HG03135 (cell line): ENCODE results near the gene LRPAP1.

ENCODE experiments used
- ATAC-seq: cut with Tn5 transposase; IDR thresholded peaks from one replicate; pipeline ENCODE4 v1.9.1; 2021; ENCODE audit warnings: mild to moderate bottlenecking, moderate library complexity; ENCODE audit not compliant: unreplicated experiment

LRPAP1 gene

DNA sequence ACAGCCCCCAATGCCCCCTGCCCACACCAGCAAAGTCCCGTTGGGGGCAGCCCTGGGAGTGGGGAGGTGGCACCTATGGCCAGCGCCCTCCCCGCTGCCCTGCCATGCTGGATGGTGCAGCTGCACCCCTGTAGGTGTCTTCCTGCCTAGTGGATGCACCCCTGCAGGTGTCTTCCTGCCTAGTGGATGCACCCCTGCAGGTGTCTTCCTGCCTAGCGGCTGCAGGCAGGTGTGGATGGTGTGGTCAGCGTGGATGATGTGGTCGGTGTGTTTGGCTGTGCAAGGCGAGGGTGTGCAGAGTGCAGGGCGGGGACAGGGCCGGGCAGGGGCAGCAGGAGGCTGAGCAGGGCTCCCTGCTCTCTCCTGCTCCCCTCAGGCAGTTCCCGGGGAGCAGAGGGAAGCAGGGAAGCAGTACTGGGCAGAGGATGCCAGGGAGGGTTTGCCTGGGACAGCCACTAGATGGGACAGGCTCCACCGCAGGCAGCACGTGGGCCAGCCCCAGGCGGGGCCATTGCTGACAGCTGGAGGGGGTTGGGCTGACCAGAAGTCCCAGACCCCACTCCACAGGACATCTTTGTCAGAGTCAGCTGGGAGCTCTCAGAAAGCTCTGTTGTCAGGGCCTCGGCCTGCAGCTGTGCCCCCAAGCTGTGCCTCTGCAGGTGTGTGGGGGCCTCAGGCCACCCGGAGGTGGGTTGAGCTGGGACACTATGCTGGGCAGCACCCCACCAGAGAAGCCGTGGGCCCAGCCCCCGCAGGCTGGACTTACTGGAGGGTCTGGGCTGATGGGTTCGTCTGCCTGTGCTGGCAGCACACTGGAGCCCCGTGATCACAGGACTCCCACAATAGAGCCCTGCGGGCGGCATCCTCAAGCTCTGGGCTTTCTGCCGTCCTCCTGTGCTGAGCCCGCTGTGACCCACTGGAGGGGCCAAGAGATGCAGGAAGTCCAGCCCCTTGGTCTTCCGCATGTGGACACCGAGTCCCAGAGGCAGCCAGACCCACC lies 45.4 kb downstream of the LRPAP1 start:
- no peak for ATAC-seq

DNA sequence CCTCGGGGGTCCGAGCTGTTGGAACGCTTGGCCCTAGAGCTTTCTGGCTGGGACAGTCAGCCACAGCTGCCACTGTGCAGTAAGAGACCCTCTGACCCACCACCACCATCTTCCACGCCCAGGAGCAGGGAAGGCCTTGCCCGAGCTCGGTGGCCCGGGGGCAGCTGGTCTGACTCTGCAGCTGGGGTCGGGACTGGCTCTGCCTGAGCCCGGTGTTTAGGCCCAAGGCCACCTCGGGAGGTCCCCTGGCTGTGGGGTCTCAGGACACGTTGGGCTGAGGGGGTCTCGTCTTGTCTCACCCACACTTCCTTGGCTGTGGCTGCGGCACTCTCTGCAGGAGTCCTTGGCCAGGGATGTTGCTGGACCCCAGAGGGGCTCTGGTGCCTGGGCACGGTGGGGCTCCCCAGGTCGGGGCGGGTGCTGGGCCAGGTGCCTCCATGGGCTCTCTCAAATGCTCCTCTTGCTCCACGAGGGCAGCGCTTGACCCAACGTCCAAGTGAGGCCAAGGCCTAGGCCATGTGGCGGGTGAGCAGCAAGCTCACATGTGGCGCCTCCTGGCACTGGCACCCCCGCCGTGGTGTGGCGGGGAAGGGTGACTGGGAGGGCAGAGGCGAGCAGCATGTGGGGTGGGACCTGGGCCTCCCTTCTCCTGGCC lies 46.2 kb downstream of the LRPAP1 start:
- no peak for ATAC-seq

DNA sequence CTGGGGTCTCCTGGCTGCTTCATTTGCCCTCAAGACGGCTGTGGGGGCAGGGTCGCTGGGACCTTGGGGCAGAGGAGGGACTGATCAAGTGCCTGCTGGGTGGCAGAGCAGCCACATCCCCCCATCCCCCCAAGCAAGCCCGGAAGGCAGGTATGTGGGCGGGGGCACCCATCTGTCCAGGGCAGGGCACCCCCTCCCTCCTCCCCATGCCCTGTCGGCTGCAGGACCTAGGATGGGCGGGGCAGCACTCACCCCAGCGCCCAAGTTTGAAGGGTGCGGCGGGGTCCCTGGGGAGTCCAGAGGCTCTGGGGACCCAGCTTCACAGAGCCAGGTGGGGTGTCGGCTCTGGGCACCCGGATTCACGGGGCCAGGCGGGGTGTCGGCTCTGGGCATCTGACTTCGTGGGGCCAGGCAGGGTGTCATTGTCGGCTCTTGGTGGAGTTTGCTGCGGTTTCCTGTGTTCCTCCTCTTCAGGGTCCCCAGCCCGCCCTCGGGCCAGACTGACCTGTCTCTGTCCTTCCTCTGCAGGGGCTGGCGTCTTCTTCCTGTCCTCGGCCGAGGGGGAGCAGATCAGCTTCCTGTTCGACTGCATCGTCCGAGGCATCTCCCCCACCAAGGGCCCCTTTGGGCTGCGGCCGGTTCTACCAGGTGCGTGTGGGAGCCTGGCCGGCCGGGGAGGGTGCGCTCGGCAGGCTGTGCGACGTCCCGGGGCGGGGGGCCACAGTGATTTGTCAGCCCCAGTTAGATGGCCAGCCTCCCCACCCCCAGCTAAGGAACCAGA lies 47.0 kb downstream of the LRPAP1 start:
- ATAC-seq = no peak

DNA sequence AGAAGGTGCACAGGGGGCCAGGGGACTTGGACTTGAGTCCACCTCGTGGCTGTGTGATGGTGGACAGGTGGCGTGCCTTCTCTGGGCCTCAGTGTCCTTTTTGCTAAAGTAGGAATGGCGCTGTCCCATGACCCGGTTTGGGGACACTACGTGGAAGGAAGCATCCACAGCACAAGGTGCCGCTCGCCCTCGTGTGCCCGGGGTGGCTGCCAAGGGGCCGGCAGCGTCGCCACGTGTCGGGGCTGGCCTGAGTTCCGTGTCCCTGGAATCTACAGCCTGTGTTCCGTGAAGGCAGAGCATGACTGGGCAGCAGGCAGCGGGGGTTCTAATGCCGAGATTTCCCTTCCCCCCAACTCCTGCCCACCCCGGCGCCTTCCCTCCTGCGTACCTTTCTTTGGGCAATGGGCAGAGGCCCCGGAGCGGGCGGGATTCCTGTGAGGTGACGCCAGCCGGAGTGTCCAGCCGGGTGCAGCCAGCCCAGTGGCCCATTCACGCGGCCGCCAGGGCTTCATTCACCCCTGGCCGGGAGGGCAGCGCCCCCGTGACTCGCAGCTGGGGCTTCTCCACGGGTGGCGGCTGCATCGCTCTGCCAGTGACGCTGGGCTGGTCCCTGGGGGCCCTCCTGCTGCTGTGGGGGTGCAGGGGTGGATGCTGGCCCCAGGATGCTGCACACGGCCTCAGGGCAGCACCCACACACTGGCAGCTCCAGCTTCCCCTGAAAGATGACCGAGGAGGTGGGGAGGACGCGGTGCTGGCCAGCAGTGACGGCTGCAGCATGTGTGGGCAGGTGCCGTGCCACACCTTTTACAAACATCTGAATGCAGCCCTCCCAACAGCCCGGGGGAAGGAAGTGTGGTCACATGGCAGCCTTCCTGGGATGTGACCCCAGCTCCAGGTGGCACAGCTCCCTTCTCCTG lies 47.9 kb downstream of the LRPAP1 start:
- ATAC-seq = no peak

DNA sequence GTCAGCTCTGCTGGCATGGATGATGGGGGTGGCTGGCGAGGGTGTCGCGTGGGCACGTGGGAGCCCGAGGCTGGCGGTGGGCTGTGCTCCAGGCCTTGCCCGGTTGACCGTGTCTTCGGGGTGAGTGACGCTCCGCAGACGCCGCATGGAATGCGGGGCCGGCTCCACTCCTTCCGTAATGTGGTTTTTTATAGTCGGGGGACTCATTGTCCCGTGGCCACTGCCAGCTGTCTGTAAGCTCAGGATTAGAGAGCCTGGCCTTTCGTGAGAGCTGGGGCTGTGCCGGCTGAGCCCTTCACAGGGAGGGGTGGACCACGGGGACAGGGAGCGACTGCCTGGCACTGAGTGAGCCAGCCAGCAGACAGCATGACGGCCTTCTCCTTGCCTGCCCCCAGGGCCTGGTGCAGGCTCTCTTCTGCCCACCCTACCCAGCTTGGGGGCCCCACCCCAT lies 48.7 kb downstream of the LRPAP1 start:
- ATAC-seq = no peak

DNA sequence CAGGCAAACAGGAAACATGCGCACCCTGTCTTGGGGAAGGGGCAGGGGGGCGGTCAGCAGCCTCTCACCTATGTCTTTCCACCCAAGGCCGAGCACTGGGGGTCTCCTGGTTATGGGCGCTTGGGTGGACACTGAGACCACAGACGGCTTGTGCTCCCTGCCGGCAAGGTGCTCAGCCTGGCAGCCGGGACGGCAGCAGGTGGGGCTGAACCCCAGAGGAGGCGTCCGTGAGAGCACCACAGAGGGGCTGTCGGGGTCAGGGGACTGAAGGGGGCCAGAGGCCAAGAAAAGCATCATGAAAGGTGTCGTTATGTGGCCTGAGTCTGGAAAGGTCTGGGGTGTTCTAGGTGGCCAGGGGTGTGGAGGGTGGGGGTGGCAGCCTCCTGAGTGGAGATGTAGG lies 49.5 kb downstream of the LRPAP1 start:
- ATAC-seq = no peak

DNA sequence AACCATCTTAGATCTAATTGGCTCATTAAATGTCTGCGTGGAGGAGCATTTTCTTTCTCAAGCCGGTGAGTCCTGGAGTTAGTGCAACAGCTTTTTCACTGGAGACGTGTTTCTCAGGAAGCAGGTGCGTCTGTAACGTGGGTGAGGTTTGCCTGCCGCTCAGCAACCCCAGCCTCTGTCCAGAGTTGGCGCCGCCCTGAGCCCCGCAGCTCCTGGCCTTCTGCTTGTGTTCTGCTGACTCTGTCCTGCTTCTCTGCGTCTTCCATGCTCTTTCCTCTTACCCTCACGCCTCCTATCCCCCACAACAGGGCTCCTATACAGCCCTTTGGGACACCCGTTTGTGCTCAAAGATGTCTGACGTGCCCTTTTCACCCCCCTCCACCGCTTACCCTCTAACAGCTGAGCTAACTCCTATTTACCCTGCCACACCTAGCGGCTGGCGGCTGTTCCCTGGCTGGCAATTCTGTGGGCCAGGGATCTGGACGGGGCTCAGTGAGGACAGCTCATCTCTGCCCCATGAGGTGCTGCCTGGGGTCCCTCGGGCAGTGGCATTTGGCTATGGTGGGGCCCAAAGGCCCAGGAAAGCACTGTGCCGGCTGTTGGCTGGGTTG lies 50.3 kb downstream of the LRPAP1 start:
- no peak for ATAC-seq

DNA sequence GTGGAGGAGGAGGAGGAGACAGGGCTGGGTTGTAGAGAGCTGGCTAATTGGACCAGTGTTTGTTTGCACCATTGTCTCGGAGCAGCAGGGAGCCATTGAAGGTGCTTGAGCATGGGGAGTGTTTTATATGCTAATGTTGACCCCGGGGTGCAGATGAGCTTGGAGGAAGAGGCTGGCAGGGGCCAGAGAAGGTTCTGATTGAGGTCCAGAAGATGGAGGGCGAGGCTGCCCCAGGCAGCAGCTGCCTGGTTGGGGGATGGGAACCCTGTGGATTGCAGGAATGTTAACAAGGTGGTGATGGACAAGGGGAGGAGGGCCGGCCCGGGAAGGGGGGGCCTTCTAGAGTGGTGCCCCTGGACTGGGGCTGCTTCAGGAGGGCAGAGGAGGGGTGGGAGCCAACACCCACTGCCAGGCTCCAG lies 51.1 kb downstream of the LRPAP1 start:
- ATAC-seq = no peak

DNA sequence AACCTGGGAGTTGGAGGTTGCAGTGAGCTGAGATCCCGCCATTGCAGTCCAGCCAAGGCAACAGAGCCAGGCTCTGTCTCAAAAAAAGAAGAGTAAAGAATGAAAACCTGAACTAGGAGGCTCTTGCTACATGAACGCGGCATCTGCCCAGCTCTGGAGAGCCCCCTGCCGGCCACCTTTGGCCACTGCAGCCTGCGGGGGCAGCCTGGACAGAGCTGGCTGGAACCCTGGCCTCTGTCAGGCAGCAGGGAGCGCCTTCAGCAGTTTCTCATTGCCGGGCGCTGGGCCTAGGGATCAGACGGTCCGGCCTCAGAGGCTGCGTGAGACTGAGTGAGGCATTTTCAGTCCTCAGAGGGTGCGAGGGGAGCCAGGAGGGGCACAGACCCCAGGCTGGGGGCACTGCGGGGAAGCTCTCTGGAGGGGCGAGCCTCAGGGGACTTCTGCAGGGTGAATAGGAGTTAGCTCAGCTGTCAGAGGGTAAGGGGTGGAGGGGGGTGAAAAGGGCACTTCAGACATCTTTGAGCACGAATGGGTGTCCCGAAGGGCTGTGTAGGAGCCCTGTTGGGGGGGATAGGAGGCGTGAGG lies 51.6 kb downstream of the LRPAP1 start:
- peak; percentile 57 for ATAC-seq

DNA sequence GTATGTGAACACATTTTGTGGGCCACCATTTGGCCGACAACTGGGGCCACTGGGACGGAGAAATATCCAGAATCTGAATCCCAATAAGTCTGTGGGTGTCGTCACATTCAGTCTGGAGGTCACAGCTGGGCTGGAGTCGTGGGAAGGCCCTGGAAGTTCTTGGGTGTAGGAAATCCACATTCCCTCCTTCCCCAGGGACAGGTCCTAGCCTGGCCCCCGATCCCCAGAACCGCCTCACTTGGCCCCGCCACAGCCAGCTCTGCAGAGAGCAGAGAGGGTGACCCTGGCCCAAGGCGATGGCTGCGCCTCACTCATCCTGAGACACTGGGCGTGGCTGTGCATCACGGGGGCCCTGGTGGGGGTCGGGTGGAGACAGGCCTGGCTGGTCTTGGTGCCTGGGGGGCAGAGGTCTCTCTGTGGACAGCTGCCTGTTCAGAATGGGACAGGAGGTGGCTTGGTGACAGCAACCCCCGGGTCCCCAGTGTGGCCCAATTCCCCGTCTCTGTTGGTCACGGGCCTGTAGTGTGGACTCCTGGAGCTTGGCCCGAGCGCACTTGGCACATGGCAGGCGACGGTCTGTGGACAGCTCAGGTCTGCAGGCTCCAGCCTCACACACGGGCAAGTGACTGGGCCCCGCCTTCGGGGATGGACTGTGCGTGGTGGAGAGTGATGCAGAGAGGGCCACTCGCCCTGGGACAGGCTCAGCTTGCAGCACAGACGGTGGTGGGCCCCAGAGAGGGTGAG lies 52.7 kb downstream of the LRPAP1 start:
- ATAC-seq = no peak

DNA sequence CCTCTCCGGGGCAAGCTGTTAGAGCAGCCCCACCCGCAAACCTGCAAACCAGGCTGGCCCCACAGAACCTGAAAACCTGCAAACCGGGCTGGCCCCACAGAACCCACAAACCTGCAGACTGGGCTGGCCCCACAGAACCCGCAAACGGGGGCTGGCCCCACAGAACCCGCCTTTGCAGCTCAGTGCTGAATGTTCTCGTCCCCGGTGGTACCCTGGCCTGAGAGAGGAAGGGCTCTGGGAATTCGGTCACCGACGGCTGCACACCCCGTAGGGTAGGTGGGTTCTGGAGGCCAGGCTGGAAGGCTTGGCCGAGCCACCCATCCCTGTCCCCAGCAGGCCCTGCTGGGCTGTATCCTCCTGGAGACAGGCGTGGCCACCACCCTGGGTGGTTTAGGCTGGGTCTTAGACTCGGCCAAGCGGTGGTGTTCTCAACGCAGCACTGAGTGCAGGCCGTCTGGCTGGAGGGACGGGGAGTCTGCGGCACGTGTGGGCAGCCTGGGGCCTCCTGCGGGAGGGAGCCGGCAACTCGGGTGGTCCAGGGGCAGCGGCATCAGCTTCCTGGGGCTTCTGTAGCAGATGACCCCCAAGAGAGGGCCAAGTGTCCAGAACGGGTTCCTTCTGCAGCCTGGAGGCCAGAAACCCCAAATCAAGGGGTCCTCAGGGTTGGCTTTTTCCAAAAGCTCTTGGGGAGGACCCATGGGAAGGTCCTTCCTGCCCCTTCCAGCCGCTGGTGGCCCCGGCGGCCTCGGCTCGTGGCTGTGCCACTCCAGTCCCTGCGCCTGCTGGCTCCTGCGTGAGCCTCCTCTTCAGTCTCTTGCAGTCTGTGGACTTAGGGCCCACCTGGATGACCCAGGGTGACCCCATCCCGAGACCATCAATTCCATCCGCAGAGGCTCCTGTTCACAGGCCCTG lies 53.5 kb downstream of the LRPAP1 start:
- no peak for ATAC-seq

DNA sequence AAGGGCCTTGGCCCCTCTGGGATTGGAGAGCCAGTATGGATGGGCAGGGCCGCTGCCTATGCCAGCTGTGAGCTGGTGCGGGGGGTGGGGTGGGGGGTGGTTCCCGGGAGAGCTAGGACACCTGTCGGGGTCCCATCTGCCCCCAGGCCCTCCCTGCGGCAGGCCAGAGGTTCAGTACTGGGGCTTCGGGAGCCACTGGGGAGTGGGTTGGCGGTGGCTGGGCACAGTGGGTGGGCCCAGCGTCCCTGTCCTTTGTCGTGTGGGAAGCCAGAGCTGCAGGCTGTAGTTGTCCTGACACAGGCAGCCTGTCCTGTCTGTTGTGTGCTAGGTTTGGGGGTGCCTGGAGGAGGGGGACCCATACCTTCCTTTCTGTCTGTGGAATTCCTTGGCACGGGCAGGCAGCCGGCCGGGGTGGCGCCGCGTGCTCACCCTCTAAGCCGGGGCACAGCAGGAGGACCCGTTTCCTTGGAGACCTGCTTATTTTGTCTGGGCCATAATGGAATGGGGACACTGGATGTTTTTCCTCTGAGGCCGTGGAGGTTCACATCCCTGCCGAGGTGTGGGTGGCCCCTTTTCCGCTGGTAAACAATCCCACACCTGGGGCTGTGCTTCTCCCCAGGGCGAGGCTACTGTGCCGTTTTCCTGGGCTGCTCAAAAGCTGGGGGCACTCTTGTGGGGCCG lies 54.3 kb downstream of the LRPAP1 start:
- ATAC-seq = no peak

DNA sequence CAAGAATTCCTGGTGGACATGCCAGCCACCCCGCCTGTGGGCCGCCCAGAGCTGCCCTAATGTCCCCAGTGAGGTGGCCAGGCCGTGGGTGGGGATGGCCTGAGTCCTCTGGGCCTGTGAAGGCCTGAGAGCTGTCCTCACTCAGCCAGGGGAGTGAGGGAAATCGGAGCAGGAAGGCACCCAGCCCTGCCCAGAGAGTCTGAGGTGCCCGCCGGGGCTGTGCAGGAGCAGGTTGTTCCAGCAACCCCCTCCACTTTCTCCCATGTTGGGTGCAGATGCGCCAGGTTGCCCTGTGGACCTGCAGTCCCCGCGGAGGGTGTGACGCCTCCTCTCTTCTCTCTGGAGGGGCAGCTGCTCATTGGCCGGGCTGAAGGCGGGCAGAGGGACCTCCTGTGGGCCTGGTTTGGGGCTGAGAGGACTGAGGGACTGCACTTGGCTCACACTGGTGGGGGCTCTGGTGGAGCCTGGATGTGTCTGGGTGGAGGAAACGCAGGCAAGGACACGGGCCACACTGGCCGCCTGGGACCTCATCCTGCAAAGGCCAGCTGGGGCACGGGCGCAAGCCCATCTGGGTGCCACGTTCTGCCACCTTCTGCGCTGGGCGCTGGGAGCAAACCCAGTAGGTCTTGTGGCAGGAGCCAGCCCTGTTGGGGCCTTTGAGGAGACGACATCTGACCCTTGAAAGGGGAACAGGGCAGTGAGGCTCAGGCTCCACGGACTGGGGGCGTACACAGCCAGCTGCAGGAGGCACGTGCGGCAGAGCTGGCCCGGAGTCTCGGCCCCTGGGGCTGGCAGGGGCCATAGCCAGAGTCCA lies 55.1 kb downstream of the LRPAP1 start:
- ATAC-seq = no peak

DNA sequence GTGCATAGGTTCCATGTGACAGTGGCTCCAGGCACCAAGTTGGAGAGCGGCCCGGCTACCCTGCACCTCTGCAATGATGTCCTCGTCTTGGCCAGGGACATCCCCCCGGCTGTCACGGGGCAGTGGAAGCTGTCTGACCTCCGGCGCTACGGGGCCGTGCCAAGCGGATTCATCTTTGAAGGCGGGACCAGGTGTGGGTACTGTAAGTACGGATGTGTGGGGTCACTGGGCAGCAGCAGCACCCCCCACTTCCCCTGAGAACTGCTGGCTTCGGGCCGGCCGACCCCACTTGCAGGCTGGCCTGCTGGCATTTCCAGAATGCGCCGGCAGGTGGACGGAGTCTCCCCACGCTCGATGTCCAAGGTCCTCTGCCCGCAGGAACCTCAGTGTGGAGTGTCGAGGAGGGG lies 55.9 kb downstream of the LRPAP1 start:
- no peak for ATAC-seq

DNA sequence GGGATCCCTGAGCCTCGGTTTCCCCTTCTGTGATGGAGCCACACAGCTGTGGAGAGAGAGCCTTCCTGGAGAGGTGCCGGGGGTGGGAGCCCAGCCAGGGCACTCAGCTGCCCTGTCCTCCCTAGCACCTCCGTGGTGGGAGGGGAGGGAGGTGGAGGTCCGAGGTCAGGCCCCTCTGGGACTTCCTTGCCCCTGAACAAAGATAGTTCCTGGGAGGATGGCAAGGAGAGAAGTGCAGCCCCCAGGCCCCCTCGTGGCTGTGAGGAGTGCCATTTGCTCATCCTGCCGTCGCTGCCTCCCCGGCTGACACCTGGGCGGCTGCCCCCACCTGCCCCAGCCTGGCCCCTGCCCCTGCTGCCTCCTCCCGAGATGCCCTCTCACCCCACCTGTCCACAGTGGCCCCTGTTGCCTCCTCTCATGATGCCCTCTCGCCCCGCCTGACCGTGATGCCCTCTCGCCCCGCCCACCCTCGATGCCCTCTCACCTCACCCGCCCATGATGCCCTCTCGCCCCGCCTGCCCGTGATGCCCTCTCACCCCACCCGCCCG lies 56.4 kb downstream of the LRPAP1 start:
- ATAC-seq = no peak
